Inflammatory macrophage (primary cell): ENCODE measurements around the gene SLFN5.
"Not testable (repeated sequence)": the region's sequence is repeated elsewhere in the genome, so short reads cannot be mapped to it uniquely, and the experiment has no call there.

Experiments
- DNase-seq, 2 donors: peaks; one replicate each; pipeline ENCODE4 v3.0.0-alpha.2; 2020 to 2022

The SLFN5 gene

GRCh38 chr17:35293151-35293847 lies 50.4 kb downstream of the SLFN5 start:
- DNase-seq, result no peak

GRCh38 chr17:35294756-35295155 lies 51.9 kb downstream of the SLFN5 start:
- no peak for DNase-seq

DNA sequence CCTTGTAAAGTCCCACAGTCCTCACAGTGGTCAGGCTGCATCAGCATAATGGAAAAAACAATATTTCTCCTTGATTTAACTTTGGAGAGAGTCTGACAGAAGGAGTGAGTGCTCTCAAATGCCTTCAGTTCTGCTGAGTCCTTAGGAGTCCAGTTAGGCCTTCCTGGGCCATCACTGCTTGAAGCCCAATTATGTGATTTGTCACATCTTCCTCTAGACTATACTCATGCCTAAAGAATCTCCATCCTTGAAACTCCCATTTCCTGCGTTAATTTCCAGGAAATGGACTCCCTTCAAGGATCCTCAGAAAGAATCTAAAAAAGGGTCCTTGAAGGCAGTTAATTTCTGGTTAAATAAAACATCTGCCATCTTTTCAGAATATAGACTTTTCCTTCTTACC lies 52.8 kb downstream of the SLFN5 start:
- DNase-seq, result no peak

DNA sequence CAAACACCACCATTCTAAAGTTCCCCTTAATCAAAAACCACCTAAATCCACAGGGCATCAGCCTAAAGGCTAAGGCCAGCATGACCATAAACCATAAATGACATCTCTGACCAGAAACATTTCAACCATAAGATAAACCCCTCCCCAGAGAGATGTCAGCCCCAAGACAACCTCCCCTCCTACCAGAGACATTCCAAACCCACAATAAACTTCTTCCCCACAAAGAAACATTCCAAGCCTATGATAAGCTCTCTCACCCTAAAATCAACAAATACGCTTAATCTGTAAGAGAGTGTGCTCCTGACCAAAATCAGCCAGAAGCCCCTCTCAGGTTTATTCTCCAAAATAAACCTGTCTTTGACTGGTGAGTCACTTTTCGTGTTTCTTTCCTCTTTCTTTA lies 54.8 kb downstream of the SLFN5 start:
- no peak for DNase-seq

DNA sequence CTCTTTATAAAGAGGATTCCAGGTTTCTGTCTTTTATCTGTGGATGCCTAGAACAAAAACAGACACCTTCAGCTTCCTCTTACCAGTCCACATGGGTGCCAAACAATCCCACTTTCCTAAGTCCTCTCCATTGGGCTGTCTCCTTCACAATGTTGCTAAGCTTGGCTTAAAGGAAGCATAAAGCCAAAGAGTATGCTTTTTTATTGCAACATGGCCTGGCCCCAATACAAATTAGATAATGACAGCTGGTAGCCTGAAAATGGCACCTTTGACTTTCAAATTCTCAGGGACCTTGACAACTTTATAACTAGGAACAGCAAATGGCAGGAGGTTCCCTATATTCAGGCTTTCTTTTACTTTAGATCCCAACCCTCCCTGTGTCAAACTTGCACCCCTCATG lies 55.8 kb downstream of the SLFN5 start:
- DNase-seq, result no peak

GRCh38 chr17:35299135-35299534 lies 56.3 kb downstream of the SLFN5 start:
- no peak for DNase-seq

DNA sequence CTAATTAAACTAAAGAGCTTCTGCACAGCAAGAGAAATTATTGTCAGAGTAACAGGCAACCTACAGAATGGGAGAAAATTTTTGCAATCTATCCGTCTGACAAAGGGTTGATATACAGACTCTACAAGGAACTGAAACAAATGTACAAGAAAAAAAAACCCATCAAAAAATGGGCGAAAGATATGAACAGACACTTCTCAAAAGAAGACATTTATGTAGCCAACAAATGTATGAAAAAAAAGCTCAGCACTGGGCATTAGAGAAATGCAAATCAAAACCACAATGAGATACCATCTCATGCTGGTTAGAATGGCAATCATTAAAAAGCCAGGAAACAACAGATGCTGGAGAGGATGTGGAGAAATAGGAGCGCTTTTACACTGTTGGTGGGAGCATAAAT lies 66.5 kb downstream of the SLFN5 start:
- not testable (repeated sequence) for DNase-seq

DNA sequence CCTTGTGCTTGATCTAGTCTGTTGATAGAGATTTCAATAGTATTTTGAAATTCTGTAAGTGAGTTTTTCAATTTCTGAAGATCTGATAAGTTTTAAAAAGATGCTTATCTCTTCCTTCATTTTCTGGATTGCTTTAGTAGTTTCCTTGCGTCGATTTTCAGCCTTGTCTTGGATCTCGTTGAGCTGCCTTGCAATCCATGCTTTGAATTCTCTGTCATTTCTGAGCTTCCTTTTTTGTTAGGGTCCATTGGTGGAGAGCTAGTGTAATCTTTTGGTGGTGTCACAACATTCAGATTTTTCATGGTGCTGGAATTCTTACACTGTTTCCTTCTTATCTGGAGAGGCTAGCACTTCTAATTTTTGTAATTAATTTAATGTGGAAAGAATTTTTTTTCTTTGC lies 69.5 kb downstream of the SLFN5 start:
- DNase-seq, result no peak

- peak; percentile 74 to 79 for DNase-seq
These were observed 70.2 kb downstream of the SLFN5 start for GRCh38 chr17:35312790-35313711.

- peak in 1 of 2 donors; percentile 4 for DNase-seq
These were observed 71.1 kb downstream of the SLFN5 start for GRCh38 chr17:35313875-35314409.

- no peak for DNase-seq
These were observed 71.7 kb downstream of the SLFN5 start for GRCh38 chr17:35314415-35315216.

GRCh38 chr17:35315283-35315682 lies 72.4 kb downstream of the SLFN5 start:
- no peak for DNase-seq

DNA sequence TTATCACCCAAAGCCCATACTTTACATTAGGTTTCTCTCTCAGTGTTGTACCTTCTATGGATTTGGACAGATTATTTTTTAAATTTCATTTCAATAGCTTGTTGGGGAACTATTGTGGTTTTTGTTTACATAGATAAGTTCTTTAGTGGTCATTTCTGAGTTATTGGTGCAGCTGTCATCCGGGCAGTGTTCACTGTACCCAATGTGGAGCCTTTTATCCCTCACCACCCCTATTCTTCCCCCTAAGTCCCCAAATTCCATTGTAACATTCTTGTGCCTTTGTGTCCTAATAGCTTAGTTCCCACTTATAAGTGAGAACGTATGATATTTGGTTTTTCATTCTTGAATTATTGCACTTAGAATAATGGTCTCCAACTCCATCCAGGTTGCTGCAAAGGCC lies 73.1 kb downstream of the SLFN5 start:
- DNase-seq, result no peak

DNA sequence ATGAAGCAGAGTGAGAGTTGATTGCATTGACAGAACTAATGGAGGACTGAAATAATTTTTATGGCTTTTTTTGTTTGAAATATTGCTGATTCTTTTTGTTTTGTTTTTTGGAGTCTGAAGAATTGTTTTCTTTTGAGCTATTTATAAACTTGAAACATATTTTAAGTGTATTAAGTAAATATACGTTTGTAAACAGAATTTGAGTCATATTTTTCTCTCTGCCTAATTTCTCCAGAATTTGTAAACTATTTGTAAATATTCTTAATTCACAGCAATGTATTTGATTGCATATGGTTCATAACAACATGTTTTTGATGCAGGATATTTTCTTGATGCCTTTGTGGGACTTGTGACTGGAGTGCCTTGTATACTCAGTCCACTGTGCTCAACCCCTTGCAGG lies 79.9 kb downstream of the SLFN5 start:
- DNase-seq, result no peak
